Cerebellar cortex (tissue), 1 donor: ENCODE results near the gene GRAP.
"Not testable (repeated sequence)": the region's sequence is repeated elsewhere in the genome, so short reads cannot be mapped to it uniquely, and the experiment has no call there.

Experiments
- DNase-seq: peaks from one replicate; pipeline ENCODE4 v3.0.0-alpha.2; 2015; ENCODE audit warnings: low spot score

The GRAP gene

DNA sequence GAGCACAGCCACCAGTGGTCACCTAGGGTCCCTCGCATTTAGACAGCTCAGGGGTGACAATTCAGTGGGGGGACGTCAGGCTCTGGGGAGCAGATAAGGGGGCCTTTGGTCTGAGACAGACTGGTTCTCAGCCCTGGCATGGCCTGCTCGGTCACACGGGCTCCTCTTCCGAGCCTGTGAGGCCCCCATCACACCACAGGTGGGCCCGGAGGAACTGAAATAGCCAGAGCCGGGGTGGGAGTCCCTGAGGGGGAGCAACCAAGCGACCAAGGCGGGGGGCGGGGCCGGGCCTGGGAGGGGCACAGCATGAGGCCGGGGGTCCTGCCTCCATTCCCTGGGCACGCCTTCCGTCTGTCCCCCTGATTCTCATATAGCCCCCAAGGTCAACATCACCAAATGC is 4.4 kb downstream of the GRAP start:
- DNase-seq: not testable (repeated sequence)

- DNase-seq: not testable (repeated sequence)
These were observed 4.9 kb downstream of the GRAP start for GRCh38 chr17:19041871-19042270.

- not testable (repeated sequence) for DNase-seq
These were observed 6.4 kb downstream of the GRAP start for GRCh38 chr17:19040350-19040749.

GRCh38 chr17:19038730-19039129 is 8.0 kb downstream of the GRAP start:
- DNase-seq: not testable (repeated sequence)

GRCh38 chr17:19038007-19038406 is 8.8 kb downstream of the GRAP start:
- not testable (repeated sequence) for DNase-seq

GRCh38 chr17:19037547-19037946 is 9.2 kb downstream of the GRAP start:
- DNase-seq: not testable (repeated sequence)

- not testable (repeated sequence) for DNase-seq
These were observed 10.6 kb downstream of the GRAP start for GRCh38 chr17:19036186-19036585.

DNA sequence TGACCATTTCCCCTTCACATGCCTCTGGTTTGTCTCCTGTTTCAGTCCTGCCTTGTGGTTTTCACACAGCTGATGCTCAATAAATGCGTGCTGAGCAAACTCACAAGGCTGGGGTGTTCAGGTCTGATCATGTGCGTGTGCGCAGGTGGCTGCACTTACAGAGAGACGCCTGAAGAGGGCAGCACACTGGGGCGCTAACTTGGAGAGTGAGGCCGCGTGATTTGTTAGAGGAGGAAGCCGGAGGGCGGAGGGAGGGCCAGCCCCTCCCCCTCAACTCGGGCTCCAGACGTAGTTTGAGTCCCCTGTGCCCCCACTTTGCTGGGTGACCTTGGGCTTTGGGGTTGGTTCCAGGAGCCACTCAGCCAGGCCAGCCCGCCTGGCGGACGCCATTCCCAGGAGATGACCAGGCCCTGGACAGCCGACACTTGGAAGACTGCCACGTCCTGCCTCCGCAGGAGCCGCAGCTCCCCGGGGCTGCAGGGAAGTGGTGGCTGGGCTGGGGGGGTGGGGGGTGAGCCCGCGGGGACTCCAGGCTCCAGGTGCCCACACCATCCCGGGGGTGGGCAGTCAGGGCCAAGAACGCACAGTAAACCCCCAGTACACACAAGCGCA is 14.3 kb downstream of the GRAP start:
- not testable (repeated sequence) for DNase-seq

GRCh38 chr17:19031729-19032128 is 15.0 kb downstream of the GRAP start:
- not testable (repeated sequence) for DNase-seq

GRCh38 chr17:19030771-19031449 is 15.8 kb downstream of the GRAP start:
- not testable (repeated sequence) for DNase-seq

DNA sequence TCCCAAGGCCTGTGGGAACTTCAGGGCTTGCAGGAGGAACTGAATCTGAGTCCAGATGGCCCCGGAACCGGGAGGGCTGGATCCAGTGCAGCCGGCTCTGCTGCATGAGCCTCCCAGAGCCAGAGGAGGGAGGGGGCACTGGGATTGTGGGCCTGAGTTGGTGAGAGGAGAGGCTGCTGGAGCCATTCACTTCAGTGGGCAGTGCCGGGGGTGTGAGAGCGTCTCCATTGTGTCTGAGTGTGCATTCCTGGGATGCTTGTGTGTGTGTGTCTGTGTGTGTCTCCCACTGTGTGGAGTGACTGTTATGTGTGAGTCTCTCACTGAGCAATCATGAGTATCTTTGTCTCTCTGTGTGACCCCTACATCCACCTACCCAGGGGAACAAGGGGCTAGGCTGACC is 17.0 kb downstream of the GRAP start:
- not testable (repeated sequence) for DNase-seq

DNA sequence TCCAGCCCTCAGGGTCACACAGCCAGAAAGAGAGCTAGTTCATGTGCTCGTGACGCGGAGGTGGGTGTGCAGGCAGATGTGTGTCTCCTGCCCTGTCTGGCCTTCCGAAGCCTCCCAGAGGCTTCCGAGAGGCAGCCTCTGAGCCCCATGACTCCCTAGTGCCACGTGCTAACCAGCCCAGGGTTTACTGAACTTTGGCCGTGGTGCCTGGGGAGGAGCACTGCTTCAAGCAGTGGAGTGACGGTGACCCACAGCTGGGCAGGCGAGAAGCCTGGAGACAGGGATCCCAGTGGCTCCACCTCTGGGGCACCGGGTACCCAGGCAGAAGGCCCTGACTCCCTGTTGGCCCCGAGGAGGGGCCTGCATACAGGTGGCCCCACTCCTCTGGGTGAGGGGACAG is 18.1 kb downstream of the GRAP start:
- DNase-seq: not testable (repeated sequence)

DNA sequence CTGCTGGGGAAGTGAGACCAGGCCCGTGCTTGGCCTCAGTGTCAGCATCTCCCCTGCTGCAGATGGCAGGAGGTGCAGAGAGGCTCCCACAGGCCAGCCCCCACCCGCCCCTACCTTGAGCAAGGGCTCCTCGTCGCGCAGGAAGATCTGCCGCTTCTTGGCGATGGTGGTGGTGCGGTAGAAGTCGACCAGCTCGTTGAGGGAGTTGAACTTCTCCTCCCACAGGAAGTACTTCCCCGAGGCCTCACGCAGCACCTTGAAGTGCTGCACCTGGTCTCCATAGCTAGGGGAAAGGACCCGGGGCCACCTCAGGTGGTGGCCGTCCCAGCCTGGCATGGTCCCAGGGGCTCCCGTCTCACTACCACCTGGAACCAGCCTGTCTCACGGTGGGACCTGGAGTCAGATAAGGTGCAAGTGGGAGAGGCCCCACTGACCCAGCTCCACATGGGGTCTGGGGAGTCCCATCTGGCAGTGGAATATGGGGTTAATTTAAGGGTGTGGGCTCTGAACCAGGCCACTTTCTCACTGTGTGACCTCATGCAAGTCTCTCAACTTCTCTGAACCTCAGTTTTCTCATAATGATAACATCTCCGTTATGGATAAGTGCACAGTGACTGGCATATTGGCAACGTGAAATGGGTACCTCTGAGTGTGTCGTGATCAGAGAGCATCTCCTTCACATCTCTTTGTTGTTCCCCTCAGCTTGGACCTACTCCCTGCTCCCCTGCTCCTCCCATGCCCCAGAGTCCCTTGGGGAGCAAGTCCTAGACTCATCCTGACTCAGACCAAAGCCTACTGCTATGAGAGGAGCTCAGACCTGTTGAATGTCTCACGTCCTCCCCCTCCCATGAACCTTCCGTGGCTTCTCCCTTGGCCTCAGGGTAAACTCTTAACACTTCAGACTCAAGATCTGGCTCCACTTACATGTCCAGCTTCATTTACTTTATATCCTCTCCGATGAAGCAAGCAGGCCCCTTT is 22.4 kb downstream of the GRAP start:
- no peak for DNase-seq

DNA sequence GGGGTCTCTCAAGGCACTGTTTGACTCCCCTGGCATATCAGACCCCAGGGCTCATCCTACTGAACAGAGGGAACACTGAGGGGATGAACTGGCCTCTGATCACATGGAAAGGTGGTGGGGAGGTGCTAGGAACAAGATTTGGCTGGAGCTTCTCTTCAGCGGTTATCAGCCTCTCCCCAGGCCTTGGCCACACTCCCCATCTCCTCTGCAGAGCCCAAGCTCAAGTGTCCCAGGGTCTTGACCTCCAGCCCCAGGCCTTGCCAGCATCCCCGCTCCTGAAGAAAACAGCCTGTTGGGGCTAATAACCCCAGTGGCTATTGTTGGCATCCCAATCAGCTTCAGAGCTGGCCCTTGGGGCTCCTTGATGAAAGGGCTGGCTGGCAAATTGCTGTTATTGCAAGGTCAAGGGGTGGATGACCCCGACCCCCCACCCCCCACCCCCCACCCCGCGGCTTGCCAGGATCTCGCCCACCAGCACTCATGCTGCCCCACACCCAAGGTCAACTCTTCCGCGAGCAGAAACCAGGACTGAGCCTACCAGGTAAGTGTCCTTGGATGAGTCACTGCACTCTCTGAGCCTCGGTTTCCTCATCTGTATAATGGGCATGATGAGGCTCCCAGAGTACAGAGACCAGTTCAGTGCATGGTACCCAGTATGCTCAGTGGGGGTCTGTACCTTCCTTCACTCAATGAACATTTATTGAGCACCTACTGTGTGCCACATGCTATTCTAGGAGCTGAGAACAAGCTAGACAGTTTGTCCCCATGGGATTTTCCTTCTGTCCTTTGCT is 23.4 kb downstream of the GRAP start:
- no peak for DNase-seq

DNA sequence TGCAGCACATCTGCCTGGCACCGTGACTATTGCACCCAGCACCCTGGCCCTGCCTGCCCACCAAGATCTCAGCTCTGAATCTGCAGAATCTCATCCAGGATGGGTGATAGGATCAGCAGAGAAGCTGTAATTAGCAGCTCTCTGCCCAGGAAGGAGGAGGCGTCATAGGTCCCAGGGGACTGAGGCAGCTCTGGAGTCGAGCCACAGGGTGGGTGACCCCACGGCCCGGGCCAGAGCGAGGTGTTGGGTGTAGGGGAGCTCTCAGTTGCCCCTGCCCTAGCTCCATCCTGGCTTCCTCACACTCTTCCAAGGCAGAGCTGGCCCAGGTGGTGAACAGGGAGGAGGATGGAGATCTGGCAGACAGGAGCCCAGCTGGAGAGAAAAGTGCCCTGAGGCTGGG is 24.0 kb downstream of the GRAP start:
- DNase-seq: no peak

DNA sequence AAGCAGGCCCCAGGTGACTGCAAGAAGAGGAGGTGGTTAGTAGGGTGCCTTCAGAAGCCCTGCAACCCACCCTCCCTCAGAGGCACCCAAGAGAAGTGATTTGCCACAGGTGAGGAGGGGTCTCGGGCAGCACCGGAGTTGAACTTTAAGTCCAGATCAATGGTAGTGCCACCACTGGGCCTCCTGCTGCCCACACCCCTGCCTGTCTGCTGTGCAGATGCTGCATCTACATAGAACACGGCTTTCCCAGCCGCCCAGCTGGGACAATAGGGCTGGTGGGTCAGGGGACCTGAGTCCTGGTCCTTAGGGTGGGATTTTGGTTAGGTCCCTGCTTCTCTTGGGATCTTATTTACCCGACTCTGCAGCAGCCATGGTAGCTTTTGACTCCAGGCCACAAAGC is 24.6 kb downstream of the GRAP start:
- no peak for DNase-seq

GRCh38 chr17:19021622-19022083 is 25.1 kb downstream of the GRAP start:
- peak; percentile 14 for DNase-seq

DNA sequence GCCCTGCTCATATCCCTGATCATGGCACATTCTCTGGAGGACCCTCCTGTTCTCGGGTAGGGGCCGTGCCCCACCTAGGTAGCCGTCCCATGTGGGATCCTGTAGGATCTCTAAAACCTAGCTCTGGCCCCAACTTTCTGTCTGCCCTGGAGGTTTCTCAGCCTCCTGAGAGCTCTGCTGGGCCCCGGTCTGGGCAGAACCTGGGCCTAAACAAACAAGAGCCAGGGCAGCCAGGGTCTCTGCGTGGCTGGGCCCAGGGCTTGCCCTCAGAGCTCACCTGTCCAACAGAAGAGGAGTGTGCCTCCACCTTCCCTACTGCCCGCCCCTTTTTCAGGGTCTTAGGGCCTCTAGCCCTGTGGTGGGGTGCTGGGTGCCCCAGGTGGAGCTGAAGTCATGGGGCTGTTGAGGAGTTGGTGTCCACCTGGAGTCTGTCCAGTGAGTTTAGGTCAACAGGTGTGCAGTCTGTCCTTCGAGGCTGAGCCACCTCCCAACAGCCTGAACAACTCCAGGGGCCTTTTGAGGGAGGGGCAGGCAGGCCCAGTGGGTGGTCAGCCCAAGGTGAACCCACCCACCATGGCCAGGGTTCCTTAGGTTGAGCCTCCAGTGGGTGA is 25.6 kb downstream of the GRAP start:
- not testable (repeated sequence) for DNase-seq

DNA sequence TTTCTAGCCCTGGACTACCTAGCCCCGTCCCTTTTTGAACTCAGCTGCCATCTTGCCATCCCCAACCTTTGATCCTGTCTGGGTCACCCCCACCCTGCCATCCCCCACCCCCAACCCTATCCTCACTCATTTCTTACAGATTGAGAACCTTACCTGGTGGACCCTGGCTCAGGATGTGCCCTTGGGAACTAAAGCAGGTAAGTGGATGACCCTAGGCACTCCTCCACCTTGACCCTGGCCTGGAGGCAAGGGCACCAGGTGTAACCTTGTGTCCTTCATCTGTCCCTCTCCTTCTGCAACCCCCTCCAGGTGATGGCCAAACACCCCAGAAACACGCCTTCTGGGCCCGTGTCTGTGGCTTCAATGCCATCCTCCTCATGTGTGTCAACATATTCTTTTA is 26.7 kb downstream of the GRAP start:
- no peak for DNase-seq

- no peak for DNase-seq
These were observed 27.5 kb downstream of the GRAP start for GRCh38 chr17:19019041-19019941.
